ENCODE measurements around the gene SAMD8.

SAMD8 gene

GRCh38 chr10:75080554-75080953, 30.9 kb upstream of the SAMD8 start:
- H2BK5ac ChIP-seq (ENCODE audit: low read length), result no peak overlapping the region
- peaks cover 2% of the 10 kb centered on the region for H3K27me3 ChIP-seq (ENCODE audit: insufficient read depth, low read length, poor library complexity)
- H3K18ac ChIP-seq (ENCODE audit: low read length), result peak overlapping the region; percentile 2
- no peak overlapping the region for H3K9ac ChIP-seq (ENCODE audit: low read length)
- H4K5ac ChIP-seq (ENCODE audit: low read length), result no peak overlapping the region
- no peak overlapping the region for H3K27ac ChIP-seq (ENCODE audit: low read depth, low read length)
- no CpG with 5 or more reads among the region's 4 CpGs for WGBS (ENCODE audit: extremely low coverage, insufficient coverage, low lambda C conversion rate)
- no peaks in the 10 kb centered on the region for H3K36me3 ChIP-seq (ENCODE audit: control insufficient read depth, insufficient read depth, low read length)
- H3K4me1 ChIP-seq (ENCODE audit: control insufficient read depth, low read depth, low read length), result peaks cover 19% of the 10 kb centered on the region
- no peak overlapping the region for H2AK5ac ChIP-seq (ENCODE audit: low read length)
- H3K4me3 ChIP-seq (ENCODE audit: low read length), result no peak overlapping the region
- no peak overlapping the region for H3K4ac ChIP-seq (ENCODE audit: low read depth, low read length)
- H4K8ac ChIP-seq (ENCODE audit: low read depth, low read length), result no peak overlapping the region
- DNase-seq, result no peak
- no peak overlapping the region for H3K23ac ChIP-seq (ENCODE audit: low read length)
- H2BK15ac ChIP-seq (replicated peaks; ENCODE audit: low read depth), result no peak overlapping the region
- H3K79me1 ChIP-seq (ENCODE audit: low read length), result no peaks in the 10 kb centered on the region
- H3K79me2 ChIP-seq (ENCODE audit: control insufficient read depth, insufficient read depth, low read length), result no peaks in the 10 kb centered on the region
- H3K56ac ChIP-seq (ENCODE audit: low read length), result no peak overlapping the region
- no peak overlapping the region for H3K4me2 ChIP-seq (ENCODE audit: low read length)
- no peak overlapping the region for H2BK120ac ChIP-seq (ENCODE audit: low read depth, low read length)

DNA sequence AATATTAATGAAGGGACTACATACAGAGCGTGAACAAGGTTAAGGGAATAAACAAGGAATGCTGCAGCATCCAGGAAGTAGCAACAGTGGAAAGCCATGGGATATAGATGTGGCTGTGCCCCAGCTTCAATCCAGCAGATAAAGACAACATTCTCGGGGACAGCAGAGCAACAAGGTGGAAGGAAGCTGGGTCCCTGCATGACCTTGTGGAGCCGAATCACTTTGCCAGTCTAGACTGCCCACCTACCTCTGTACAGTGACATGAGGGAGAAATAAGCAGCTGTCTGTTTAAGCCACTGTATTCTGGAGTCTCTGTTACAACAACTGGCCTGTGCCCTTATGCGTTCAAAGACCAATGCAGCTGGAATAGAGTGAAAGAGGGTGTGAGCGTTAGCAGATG, 30.1 kb upstream of the SAMD8 start:
- H3K27me3 ChIP-seq (ENCODE audit: insufficient read depth, low read length, poor library complexity), result peaks cover 2% of the 10 kb centered on the region
- no CpG with 5 or more reads among the region's 5 CpGs for WGBS (ENCODE audit: extremely low coverage, insufficient coverage, low lambda C conversion rate)

DNA sequence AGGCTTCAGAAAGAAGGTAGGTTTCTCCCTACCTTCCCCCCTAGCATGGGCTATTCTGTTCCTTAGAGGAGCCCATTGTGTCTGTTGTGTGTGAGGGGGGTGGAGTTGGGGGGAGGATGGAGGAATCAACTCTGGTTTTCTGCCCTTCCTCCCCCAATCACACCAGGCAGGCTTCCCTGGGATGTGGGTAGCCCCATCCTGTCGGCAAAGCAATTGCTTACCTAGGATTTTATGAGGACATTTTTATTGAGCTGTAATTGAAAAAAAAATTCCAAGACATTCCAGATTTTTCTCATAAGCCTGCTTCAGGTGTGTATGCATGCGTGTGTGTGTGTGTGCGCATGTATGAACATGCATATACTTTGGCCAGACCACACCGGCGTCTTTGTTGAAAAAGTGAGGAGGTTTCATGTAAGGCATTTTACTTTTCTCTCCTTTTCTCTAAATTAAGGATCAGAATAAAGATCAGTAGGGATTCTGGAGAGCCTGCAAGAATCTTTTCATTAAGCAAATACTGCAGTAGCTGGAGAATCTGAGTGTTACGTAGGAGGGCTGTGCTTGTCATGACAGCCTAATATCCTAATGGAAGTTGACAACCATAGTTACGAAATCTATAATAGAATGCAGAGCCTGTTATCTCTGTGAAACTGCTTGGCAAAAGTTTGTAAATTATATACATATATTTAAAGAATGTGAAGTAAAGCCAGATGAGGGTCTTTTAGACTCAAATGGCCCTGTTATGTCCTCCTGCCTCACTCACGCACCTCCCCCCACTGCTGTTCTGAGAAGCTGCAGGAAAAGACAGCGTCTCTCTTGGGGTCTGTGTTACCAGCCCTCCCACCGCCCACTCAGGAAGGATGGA, 27.3 kb upstream of the SAMD8 start:
- H3K4me1 ChIP-seq (ENCODE audit: control insufficient read depth, low read depth, low read length), result peaks cover 32% of the 10 kb centered on the region
- no peaks in the 10 kb centered on the region for H3K79me1 ChIP-seq (ENCODE audit: low read length)
- no peak overlapping the region for H3K9ac ChIP-seq (ENCODE audit: low read length)
- H4K8ac ChIP-seq (ENCODE audit: low read depth, low read length), result no peak overlapping the region
- H2AK5ac ChIP-seq (ENCODE audit: low read length), result no peak overlapping the region
- no peak overlapping the region for H3K56ac ChIP-seq (ENCODE audit: low read length)
- H3K4me2 ChIP-seq (ENCODE audit: low read length), result no peak overlapping the region
- H3K27me3 ChIP-seq (ENCODE audit: insufficient read depth, low read length, poor library complexity), result peaks cover 2% of the 10 kb centered on the region
- H3K36me3 ChIP-seq (ENCODE audit: control insufficient read depth, insufficient read depth, low read length), result no peaks in the 10 kb centered on the region
- H3K27ac ChIP-seq (ENCODE audit: low read depth, low read length), result no peak overlapping the region
- no peak overlapping the region for H2BK5ac ChIP-seq (ENCODE audit: low read length)
- no peak overlapping the region for H3K18ac ChIP-seq (ENCODE audit: low read length)
- H2BK120ac ChIP-seq (ENCODE audit: low read depth, low read length), result no peak overlapping the region
- H2BK15ac ChIP-seq (replicated peaks; ENCODE audit: low read depth), result no peak overlapping the region
- no peak overlapping the region for H3K23ac ChIP-seq (ENCODE audit: low read length)
- no peak overlapping the region for H3K4me3 ChIP-seq (ENCODE audit: low read length)
- no peak overlapping the region for H3K4ac ChIP-seq (ENCODE audit: low read depth, low read length)
- no CpG with 5 or more reads among the region's 10 CpGs for whole genome bisulfite sequencing (ENCODE audit: extremely low coverage, insufficient coverage, low lambda C conversion rate)
- no peak overlapping the region for H4K5ac ChIP-seq (ENCODE audit: low read length)
- H3K79me2 ChIP-seq (ENCODE audit: control insufficient read depth, insufficient read depth, low read length), result no peaks in the 10 kb centered on the region
- DNase-seq, result no peak

More for the DNA sequence above, 30.1 kb upstream of the SAMD8 start:
- H2BK120ac ChIP-seq (ENCODE audit: low read depth, low read length), result no peak overlapping the region
- H3K23ac ChIP-seq (ENCODE audit: low read length), result no peak overlapping the region
- no peaks in the 10 kb centered on the region for H3K36me3 ChIP-seq (ENCODE audit: control insufficient read depth, insufficient read depth, low read length)
- no peak overlapping the region for H3K27ac ChIP-seq (ENCODE audit: low read depth, low read length)
- no peak overlapping the region for H3K4me3 ChIP-seq (ENCODE audit: low read length)
- H3K4me2 ChIP-seq (ENCODE audit: low read length), result no peak overlapping the region
- H2AK5ac ChIP-seq (ENCODE audit: low read length), result peak overlapping the region; percentile 54
- no peak overlapping the region for H2BK5ac ChIP-seq (ENCODE audit: low read length)
- H3K9ac ChIP-seq (ENCODE audit: low read length), result no peak overlapping the region
- no peak overlapping the region for H3K56ac ChIP-seq (ENCODE audit: low read length)
- no peaks in the 10 kb centered on the region for H3K79me1 ChIP-seq (ENCODE audit: low read length)
- no peak for DNase-seq
- H3K4ac ChIP-seq (ENCODE audit: low read depth, low read length), result no peak overlapping the region
- H3K18ac ChIP-seq (ENCODE audit: low read length), result no peak overlapping the region
- H3K4me1 ChIP-seq (ENCODE audit: control insufficient read depth, low read depth, low read length), result peaks cover 20% of the 10 kb centered on the region
- H4K8ac ChIP-seq (ENCODE audit: low read depth, low read length), result no peak overlapping the region
- H2BK15ac ChIP-seq (replicated peaks; ENCODE audit: low read depth), result no peak overlapping the region
- no peak overlapping the region for H4K5ac ChIP-seq (ENCODE audit: low read length)
- no peaks in the 10 kb centered on the region for H3K79me2 ChIP-seq (ENCODE audit: control insufficient read depth, insufficient read depth, low read length)

GRCh38 chr10:75084834-75085384, 26.5 kb upstream of the SAMD8 start:
- no peak overlapping the region for H4K8ac ChIP-seq (ENCODE audit: low read depth, low read length)
- no peaks in the 10 kb centered on the region for H3K36me3 ChIP-seq (ENCODE audit: control insufficient read depth, insufficient read depth, low read length)
- H3K27ac ChIP-seq (ENCODE audit: low read depth, low read length), result no peak overlapping the region
- H2BK120ac ChIP-seq (ENCODE audit: low read depth, low read length), result no peak overlapping the region
- no peak overlapping the region for H3K4me2 ChIP-seq (ENCODE audit: low read length)
- H3K27me3 ChIP-seq (ENCODE audit: insufficient read depth, low read length, poor library complexity), result peaks cover 2% of the 10 kb centered on the region
- no peaks in the 10 kb centered on the region for H3K79me2 ChIP-seq (ENCODE audit: control insufficient read depth, insufficient read depth, low read length)
- no CpG with 5 or more reads among the region's 19 CpGs for WGBS (ENCODE audit: extremely low coverage, insufficient coverage, low lambda C conversion rate)
- no peak overlapping the region for H3K9ac ChIP-seq (ENCODE audit: low read length)
- no peak for DNase-seq
- no peak overlapping the region for H3K4me3 ChIP-seq (ENCODE audit: low read length)
- peaks cover 29% of the 10 kb centered on the region for H3K4me1 ChIP-seq (ENCODE audit: control insufficient read depth, low read depth, low read length)
- H2BK5ac ChIP-seq (ENCODE audit: low read length), result no peak overlapping the region
- H3K79me1 ChIP-seq (ENCODE audit: low read length), result no peaks in the 10 kb centered on the region
- H4K5ac ChIP-seq (ENCODE audit: low read length), result no peak overlapping the region
- H3K4ac ChIP-seq (ENCODE audit: low read depth, low read length), result no peak overlapping the region
- H3K56ac ChIP-seq (ENCODE audit: low read length), result no peak overlapping the region
- H3K23ac ChIP-seq (ENCODE audit: low read length), result no peak overlapping the region
- no peak overlapping the region for H2BK15ac ChIP-seq (replicated peaks; ENCODE audit: low read depth)
- H3K18ac ChIP-seq (ENCODE audit: low read length), result no peak overlapping the region
- peak overlapping the region; percentile 16 for H2AK5ac ChIP-seq (ENCODE audit: low read length)

DNA sequence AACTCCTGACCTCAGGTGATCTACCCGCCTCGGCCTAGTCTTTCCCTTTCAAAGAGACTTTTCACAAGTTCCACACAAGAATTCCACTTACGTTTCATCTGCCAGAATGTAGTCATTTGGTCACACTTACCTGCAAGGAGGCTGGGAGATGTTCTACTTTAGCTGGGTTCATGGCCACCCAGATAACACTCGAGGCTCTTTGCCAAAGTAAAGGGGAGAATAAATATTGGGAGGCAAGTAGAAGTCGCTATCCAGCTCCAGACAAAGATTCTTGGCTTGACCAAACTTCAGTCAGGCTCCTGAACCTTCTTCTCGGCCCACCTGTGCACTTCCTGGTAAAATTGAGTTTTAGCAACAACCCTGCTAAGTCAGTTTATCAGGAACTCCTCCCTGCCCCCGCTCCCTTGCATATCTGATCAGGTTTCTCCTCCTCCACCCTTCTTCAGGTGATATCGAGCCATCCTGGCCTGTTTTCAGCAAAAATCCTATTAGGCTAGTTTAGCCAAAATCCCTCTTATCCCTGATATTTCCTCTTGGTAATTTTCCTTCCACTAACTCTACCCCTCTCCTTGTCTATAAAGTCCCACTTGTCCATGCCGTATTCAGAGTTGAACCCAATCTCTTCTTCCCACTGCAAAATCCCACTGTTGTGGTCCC, 25.1 kb upstream of the SAMD8 start:
- H4K5ac ChIP-seq (ENCODE audit: low read length), result no peak overlapping the region
- no peaks in the 10 kb centered on the region for H3K79me1 ChIP-seq (ENCODE audit: low read length)
- no peak overlapping the region for H3K9ac ChIP-seq (ENCODE audit: low read length)
- H3K27ac ChIP-seq (ENCODE audit: low read depth, low read length), result no peak overlapping the region
- no peak overlapping the region for H3K56ac ChIP-seq (ENCODE audit: low read length)
- no peaks in the 10 kb centered on the region for H3K79me2 ChIP-seq (ENCODE audit: control insufficient read depth, insufficient read depth, low read length)
- no peak overlapping the region for H2BK5ac ChIP-seq (ENCODE audit: low read length)
- H3K18ac ChIP-seq (ENCODE audit: low read length), result no peak overlapping the region
- H2BK120ac ChIP-seq (ENCODE audit: low read depth, low read length), result no peak overlapping the region
- H2AK5ac ChIP-seq (ENCODE audit: low read length), result no peak overlapping the region
- peaks cover 2% of the 10 kb centered on the region for H3K27me3 ChIP-seq (ENCODE audit: insufficient read depth, low read length, poor library complexity)
- no peak overlapping the region for H2BK15ac ChIP-seq (replicated peaks; ENCODE audit: low read depth)
- H3K23ac ChIP-seq (ENCODE audit: low read length), result no peak overlapping the region
- peaks cover 22% of the 10 kb centered on the region for H3K4me1 ChIP-seq (ENCODE audit: control insufficient read depth, low read depth, low read length)
- no CpG with 5 or more reads among the region's 9 CpGs for WGBS (ENCODE audit: extremely low coverage, insufficient coverage, low lambda C conversion rate)
- no peak overlapping the region for H4K8ac ChIP-seq (ENCODE audit: low read depth, low read length)
- no peak overlapping the region for H3K4me2 ChIP-seq (ENCODE audit: low read length)
- H3K4me3 ChIP-seq (ENCODE audit: low read length), result no peak overlapping the region
- H3K36me3 ChIP-seq (ENCODE audit: control insufficient read depth, insufficient read depth, low read length), result no peaks in the 10 kb centered on the region
- DNase-seq, result no peak
- H3K4ac ChIP-seq (ENCODE audit: low read depth, low read length), result no peak overlapping the region

Measured in mesendoderm (in vitro differentiated cells).